Measurements from ENCODE around the gene C7orf25. TPM values are rescaled to one million over a fixed set of nuclear protein-coding genes. Genes with fewer than 3 reads are reported as not detected.

Gene C7orf25
- total and polyA plus RNA-seq, 2 of the 13 experiments (the other 11 are each of a cell fraction or from before 2014, with no cell fraction given): 0.37 to 1.3 TPM

DNA sequence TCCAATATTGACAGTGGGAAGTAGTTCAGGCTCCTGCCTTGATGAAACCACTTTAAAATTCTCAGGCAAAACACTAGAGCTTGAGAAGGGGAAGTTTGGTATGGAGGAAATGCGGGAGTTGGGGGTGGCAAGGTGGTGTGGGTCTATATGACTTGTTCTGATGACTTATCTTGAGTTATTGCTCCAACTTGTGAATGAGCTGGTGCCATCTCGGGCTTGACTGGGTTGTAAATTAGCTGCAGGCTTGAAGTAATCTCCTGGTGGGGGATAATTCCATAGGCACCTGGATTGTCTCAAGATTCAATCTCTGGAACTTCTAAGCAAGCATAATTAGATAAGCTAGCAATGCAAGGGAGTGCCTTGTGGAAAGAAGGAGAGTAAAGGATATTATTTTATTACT lies 49.3 kb upstream of the C7orf25 start (continued):
- TF ChIP-seq, protein P1, sequence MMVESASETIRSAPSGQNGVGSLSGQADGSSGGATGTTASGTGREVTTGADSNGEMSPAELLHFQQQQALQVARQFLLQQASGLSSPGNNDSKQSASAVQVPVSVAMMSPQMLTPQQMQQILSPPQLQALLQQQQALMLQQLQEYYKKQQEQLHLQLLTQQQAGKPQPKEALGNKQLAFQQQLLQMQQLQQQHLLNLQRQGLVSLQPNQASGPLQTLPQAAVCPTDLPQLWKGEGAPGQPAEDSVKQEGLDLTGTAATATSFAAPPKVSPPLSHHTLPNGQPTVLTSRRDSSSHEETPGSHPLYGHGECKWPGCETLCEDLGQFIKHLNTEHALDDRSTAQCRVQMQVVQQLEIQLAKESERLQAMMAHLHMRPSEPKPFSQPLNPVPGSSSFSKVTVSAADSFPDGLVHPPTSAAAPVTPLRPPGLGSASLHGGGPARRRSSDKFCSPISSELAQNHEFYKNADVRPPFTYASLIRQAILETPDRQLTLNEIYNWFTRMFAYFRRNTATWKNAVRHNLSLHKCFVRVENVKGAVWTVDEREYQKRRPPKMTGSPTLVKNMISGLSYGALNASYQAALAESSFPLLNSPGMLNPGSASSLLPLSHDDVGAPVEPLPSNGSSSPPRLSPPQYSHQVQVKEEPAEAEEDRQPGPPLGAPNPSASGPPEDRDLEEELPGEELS (CRISPR knock-in tag; IDR thresholded peaks at IDR 0.05): no peak
- TF ChIP-seq TCF12 (IDR thresholded peaks at IDR 0.05): no peak
- no peak for TF ChIP-seq TCF12 (CRISPR knock-in tag; IDR thresholded peaks at IDR 0.05)
- no peak for TF ChIP-seq ZNF773 (CRISPR knock-in tag; IDR thresholded peaks at IDR 0.05; ENCODE audit: borderline replicate concordance)

DNA sequence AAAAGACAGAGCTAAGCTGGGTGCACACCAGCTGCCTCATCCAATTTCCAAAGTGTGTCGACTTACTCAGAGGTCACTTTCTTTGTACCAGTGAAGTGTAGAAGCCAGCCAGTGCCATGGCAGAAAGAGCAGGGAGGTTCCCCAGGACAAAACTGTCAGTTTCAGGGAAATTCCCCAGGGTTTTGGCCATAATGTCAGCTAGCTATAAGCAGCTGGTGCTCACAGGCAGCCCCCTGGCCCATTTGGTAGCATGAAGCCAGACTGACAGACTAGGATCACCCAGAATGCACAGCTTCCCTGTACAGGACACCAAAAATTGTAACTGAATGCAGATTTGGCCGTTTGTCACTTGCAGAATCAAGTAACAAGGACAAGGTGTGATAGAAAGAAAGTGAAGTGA lies 48.9 kb upstream of the C7orf25 start:
- Histone ChIP-seq H3K27me3 (ENCODE audit: control insufficient read depth in 1 of 2, insufficient read depth in 2 of 2, low read length in 2 of 2) (0 out of 5 replicates have a peak, but pooled peaks cover 0 to 1% of the 10 kb centered on the region in 2 experiments), H3K4me3 (replicated peaks in 1 of 3; ENCODE audit: insufficient read depth in 1 of 3, low read depth in 2 of 3, low read length in 3 of 3) (no peak overlapping the region), H3K9me3 (ENCODE audit: low read length) (peaks cover 4% of the 10 kb centered on the region; the same call in 1 of the 2 replicates), H3K4me2 (ENCODE audit: low read depth, low read length) (no peak overlapping the region), H3K79me2 (ENCODE audit: insufficient read depth, low read length) (no peaks in the 10 kb centered on the region), H3K36me3 (replicated peaks in 1 of 2; ENCODE audit: control insufficient read depth in 1 of 2, insufficient read depth in 2 of 2, low read length in 2 of 2) (no peaks in the 10 kb centered on the region), H4K20me1 (ENCODE audit: insufficient read depth, low read length) (no peaks in the 10 kb centered on the region), H3K9ac (ENCODE audit: insufficient read depth, low read depth, low read length) (no peak overlapping the region), H2AFZ (ENCODE audit: low read length) (no peak overlapping the region), H3K27ac (ENCODE audit: extremely low read length, insufficient read depth, low read length) (no peak overlapping the region), H3K4me1 (ENCODE audit: insufficient read depth, low read length) (no peaks in the 10 kb centered on the region)
- in situ Hi-C loops (cut with HindIII; ENCODE audit: extremely low pct_ligation_motif_present, low pct_unique_long_range_greater_than_20kb) (no loop called here), intact Hi-C loops (cut with micrococcal nuclease; ENCODE audit: unreplicated experiment) (no loop called here)
- POLR2A ChIA-PET: no interaction called here
- CTCF ChIA-PET (ENCODE audit: low intra/inter-chr PET ratio, low total read pairs): no interaction called here
- ATAC-seq: no peak
- FAIRE-seq: no peak
- no TSS peak for BruUV-seq (replicated peaks)
- DNase-seq (ENCODE audit: low spot score): no peak
- 0% methylated on average over 2 of the region's 2 CpGs for WGBS (ENCODE audit: low lambda C conversion rate)
- TF ChIP-seq, protein P2, sequence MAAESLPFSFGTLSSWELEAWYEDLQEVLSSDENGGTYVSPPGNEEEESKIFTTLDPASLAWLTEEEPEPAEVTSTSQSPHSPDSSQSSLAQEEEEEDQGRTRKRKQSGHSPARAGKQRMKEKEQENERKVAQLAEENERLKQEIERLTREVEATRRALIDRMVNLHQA (CRISPR knock-in tag; IDR thresholded peaks at IDR 0.05): no peak
- TF ChIP-seq RFXANK (CRISPR knock-in tag; IDR thresholded peaks at IDR 0.05): no peak
- no peak for TF ChIP-seq KLF13 (CRISPR knock-in tag; IDR thresholded peaks at IDR 0.05)
- no peak for TF ChIP-seq ZNF225 (CRISPR knock-in tag; IDR thresholded peaks at IDR 0.05)
- TF ChIP-seq ZNF672 (CRISPR knock-in tag; IDR thresholded peaks at IDR 0.05): no peak
- no peak for TF ChIP-seq ZNF260 (CRISPR knock-in tag; IDR thresholded peaks at IDR 0.05; ENCODE audit: borderline replicate concordance, low read depth)
- TF ChIP-seq, protein P3, sequence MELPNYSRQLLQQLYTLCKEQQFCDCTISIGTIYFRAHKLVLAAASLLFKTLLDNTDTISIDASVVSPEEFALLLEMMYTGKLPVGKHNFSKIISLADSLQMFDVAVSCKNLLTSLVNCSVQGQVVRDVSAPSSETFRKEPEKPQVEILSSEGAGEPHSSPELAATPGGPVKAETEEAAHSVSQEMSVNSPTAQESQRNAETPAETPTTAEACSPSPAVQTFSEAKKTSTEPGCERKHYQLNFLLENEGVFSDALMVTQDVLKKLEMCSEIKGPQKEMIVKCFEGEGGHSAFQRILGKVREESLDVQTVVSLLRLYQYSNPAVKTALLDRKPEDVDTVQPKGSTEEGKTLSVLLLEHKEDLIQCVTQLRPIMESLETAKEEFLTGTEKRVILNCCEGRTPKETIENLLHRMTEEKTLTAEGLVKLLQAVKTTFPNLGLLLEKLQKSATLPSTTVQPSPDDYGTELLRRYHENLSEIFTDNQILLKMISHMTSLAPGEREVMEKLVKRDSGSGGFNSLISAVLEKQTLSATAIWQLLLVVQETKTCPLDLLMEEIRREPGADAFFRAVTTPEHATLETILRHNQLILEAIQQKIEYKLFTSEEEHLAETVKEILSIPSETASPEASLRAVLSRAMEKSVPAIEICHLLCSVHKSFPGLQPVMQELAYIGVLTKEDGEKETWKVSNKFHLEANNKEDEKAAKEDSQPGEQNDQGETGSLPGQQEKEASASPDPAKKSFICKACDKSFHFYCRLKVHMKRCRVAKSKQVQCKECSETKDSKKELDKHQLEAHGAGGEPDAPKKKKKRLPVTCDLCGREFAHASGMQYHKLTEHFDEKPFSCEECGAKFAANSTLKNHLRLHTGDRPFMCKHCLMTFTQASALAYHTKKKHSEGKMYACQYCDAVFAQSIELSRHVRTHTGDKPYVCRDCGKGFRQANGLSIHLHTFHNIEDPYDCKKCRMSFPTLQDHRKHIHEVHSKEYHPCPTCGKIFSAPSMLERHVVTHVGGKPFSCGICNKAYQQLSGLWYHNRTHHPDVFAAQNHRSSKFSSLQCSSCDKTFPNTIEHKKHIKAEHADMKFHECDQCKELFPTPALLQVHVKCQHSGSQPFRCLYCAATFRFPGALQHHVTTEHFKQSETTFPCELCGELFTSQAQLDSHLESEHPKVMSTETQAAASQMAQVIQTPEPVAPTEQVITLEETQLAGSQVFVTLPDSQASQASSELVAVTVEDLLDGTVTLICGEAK (IDR thresholded peaks at IDR 0.05): no peak
- TF ChIP-seq, protein P3 (CRISPR knock-in tag; IDR thresholded peaks at IDR 0.05): no peak
- TF ChIP-seq ZNF550 (CRISPR knock-in tag; IDR thresholded peaks at IDR 0.05; ENCODE audit: borderline replicate concordance): no peak
- no peak for TF ChIP-seq CAMTA2 (CRISPR knock-in tag; IDR thresholded peaks at IDR 0.05; ENCODE audit: borderline replicate concordance)
